Measurements from ENCODE around the gene FYTTD1.

FYTTD1 gene

GRCh38 chr3:197793247-197793646, 43.6 kb downstream of the FYTTD1 start:
- DNase-seq (ENCODE audit: low read depth in 2 of 2): no peak

GRCh38 chr3:197794115-197794514, 44.4 kb downstream of the FYTTD1 start:
- DNase-seq (ENCODE audit: low read depth in 2 of 2): no peak

- no peak for DNase-seq (ENCODE audit: low read depth in 2 of 2)
These were observed 45.5 kb downstream of the FYTTD1 start for GRCh38 chr3:197795200-197795599.

- no peak for DNase-seq (ENCODE audit: low read depth in 2 of 2)
These were observed 46.4 kb downstream of the FYTTD1 start for GRCh38 chr3:197796087-197796486.

- no peak for DNase-seq (ENCODE audit: low read depth in 2 of 2)
These were observed 49.2 kb downstream of the FYTTD1 start for GRCh38 chr3:197798863-197799262.

- DNase-seq (ENCODE audit: low read depth in 2 of 2): no peak
These were observed 50.7 kb downstream of the FYTTD1 start for GRCh38 chr3:197800379-197800778.

GRCh38 chr3:197801891-197802778, 52.5 kb downstream of the FYTTD1 start:
- no peak for DNase-seq (ENCODE audit: low read depth in 2 of 2)

GRCh38 chr3:197802779-197803459, 53.2 kb downstream of the FYTTD1 start:
- DNase-seq (ENCODE audit: low read depth in 2 of 2): no peak

GRCh38 chr3:197804511-197804910, 54.8 kb downstream of the FYTTD1 start:
- DNase-seq (ENCODE audit: low read depth in 2 of 2): no peak

- no peak for DNase-seq (ENCODE audit: low read depth in 2 of 2)
These were observed 58.4 kb downstream of the FYTTD1 start for GRCh38 chr3:197807969-197808587.

- DNase-seq (ENCODE audit: low read depth in 2 of 2): no peak
These were observed 59.8 kb downstream of the FYTTD1 start for GRCh38 chr3:197809356-197810020.

GRCh38 chr3:197810901-197811300, 61.2 kb downstream of the FYTTD1 start:
- no peak for DNase-seq (ENCODE audit: low read depth in 2 of 2)

- no peak for DNase-seq (ENCODE audit: low read depth in 2 of 2)
These were observed 61.7 kb downstream of the FYTTD1 start for GRCh38 chr3:197811343-197811742.

GRCh38 chr3:197814372-197814771, 64.7 kb downstream of the FYTTD1 start:
- no peak for DNase-seq (ENCODE audit: low read depth in 2 of 2)

- no peak for DNase-seq (ENCODE audit: low read depth in 2 of 2)
These were observed 71.1 kb downstream of the FYTTD1 start for GRCh38 chr3:197820550-197821335.

- no peak for DNase-seq (ENCODE audit: low read depth in 2 of 2)
These were observed 79.8 kb downstream of the FYTTD1 start for GRCh38 chr3:197829397-197830045.

- DNase-seq (ENCODE audit: low read depth in 2 of 2): no peak
These were observed 80.8 kb downstream of the FYTTD1 start for GRCh38 chr3:197830308-197830966.

- no peak for DNase-seq (ENCODE audit: low read depth in 2 of 2)
These were observed 81.3 kb downstream of the FYTTD1 start for GRCh38 chr3:197830967-197831313.

- DNase-seq (ENCODE audit: low read depth in 2 of 2): no peak
These were observed 84.4 kb downstream of the FYTTD1 start for GRCh38 chr3:197833930-197834715.

- no peak for DNase-seq (ENCODE audit: low read depth in 2 of 2)
These were observed 85.8 kb downstream of the FYTTD1 start for GRCh38 chr3:197835509-197835908.

All from stimulated activated CD8-positive, alpha-beta memory T cell treated with anti-CD3 and anti-CD28 coated beads, Interleukin-15, amount 100 ng/mL, for 4 hours (primary cell).